Measurements from ENCODE around the gene THAP11.

The THAP11 gene

GRCh38 chr16:67883872-67884261 lies 41.7 kb downstream of the THAP11 start:
- peak; percentile 70 for DNase-seq (ENCODE audit: low spot score)

- DNase-seq (ENCODE audit: low spot score) = no peak
These were observed 42.6 kb downstream of the THAP11 start, which contains the start of gene NRN1L for GRCh38 chr16:67884684-67885083. NRN1L (plus strand) TSS chr16:67884885; CDS start chr16:67884904, 19 bp downstream.

DNA sequence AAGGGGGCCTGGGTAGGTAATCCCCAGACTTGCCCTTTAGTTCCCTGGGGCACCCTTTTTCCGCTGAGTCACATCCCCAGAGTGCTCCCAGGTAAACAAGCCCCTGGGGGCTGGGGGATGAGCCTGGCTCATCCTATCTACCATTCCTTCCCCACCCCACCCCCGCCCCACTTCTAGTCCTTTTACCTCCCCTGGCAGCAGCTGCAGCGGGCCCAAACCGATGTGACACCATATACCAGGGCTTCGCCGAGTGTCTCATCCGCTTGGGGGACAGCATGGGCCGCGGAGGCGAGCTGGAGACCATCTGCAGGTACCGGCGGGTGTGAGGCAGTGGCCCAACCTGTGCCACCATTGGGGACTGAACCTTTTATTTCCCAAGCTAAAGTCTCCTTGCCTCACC lies 43.4 kb downstream of the THAP11 start:
- no peak for DNase-seq (ENCODE audit: low spot score)

GRCh38 chr16:67885976-67886375 lies 43.9 kb downstream of the THAP11 start:
- no peak for DNase-seq (ENCODE audit: low spot score)

DNA sequence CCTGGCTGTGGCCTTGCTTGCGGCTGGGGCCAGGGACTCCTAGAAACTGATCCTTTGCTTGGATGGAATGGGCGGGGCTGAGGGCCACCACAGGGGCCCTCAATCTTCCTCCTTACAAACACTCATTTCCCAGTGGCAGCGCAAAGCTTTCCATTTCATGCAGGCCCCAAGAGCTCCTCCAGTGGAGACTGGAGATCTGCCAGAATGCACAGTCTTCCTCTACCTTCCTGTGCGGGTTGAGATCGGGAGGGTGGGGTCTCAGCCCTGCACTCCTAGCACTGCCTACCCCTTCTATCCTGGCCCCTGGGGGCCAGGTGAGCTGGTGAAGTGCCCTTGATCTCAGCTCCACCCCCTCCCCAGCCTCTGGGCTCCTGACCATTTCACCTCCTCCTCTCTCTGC lies 44.3 kb downstream of the THAP11 start:
- no peak for DNase-seq (ENCODE audit: low spot score)

DNA sequence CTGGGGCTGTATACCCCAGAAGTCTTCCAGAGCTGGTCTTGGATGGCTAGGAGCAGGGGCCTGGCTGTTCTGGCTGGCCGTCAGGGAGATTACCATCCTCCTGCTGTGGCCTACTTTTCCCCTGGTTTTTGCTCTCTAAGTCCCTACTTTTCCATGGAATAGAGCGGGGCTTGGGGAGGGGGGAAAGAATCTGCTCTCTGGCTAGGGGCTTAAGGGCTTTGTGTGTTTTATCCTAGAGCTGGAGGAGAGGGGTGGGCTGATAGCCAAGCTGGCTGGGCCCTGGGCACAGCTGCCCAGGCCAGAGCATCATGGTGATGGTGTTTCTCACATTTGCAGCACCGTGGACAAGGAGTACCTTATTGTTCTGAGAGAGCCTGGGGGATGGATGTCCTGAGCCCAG lies 46.2 kb downstream of the THAP11 start:
- no peak for DNase-seq (ENCODE audit: low spot score)

GRCh38 chr16:67892375-67892774 lies 50.3 kb downstream of the THAP11 start:
- DNase-seq (ENCODE audit: low spot score) = no peak

DNA sequence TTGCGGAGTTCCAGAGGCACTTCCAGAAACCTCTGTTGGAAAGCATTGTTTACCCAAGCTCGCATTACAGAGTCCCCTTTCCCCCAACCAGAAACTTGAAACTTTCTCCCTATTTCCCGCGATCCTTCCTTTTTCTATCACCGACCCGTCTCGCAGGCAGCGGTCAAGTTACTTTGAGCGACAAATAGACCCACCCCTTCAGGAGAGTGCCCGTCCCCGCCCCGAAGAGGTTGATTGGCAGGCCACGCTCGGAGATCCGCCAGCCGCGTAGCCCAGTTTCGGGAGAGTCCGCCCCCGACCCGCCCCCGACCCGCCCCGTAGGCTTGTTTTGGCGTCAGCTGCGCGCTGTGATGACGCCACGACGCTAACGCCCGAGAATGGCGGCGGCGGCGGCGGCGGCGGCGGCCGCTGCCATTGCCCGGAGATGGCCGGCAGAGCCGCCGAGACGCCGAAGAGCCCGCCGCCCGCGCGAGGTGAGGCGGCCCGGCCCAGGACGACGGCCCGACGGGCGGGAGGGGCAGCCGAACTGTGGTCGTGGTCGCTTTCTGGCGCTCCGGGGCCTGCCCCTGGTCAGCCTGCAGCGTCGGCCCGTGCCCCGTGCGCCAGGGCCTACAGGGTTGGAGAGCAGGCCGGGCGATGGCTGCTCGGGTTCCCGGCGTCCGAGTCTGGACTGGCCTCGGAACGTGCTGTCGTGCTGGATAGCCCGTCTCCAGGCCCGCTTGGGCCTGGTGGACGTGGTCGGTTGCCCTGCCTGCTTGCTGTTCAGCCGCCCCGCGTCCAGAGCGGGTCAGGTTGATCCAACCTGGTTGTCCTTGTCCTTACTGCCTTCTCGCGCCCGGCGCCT lies 51.0 kb downstream of the THAP11 start, which contains the start of gene PSKH1:
Gene PSKH1, plus strand, starts transcription at position 356 of the 844 bp plus-strand sequence. CDS start 15,496 bp downstream, outside the sequence.
- peak; percentile 92 for DNase-seq (ENCODE audit: low spot score)
